Activated effector memory CD4-positive, alpha-beta T cell treated with anti-CD3 and anti-CD28 coated beads, Interleukin-2, amount 50 U/mL, for 16 hours (primary cell): ENCODE measurements around the gene ZBTB40.

Experiments
- DNase-seq: peaks from one replicate; pipeline ENCODE4 v3.0.0-alpha.2; 2020

The ZBTB40 gene

GRCh38 chr1:22566161-22566560, 114.5 kb downstream of the ZBTB40 start:
- no peak for DNase-seq

GRCh38 chr1:22567197-22567596, 115.5 kb downstream of the ZBTB40 start:
- DNase-seq: no peak

DNA sequence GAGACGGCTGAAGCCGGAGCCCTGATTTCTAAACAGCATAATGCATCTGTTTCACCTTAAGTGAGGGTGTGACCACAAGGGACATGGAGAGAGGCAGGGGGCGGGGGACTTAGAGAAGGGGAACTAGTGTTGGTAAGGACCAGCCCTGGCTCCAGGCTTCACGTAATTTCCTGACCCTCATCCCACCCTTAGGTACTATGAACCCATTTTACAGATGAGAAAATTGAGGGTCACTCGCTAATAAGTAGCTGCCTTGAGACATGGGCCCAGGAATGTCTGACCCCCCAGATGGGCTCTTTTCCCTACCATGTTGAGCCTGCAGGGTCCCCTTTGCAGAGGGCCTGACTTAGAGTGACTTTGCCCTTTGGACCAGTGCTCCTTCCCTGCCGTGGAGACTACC, 116.3 kb downstream of the ZBTB40 start:
- no peak for DNase-seq

- no peak for DNase-seq
These were observed 117.6 kb downstream of the ZBTB40 start for GRCh38 chr1:22569269-22569668.

DNA sequence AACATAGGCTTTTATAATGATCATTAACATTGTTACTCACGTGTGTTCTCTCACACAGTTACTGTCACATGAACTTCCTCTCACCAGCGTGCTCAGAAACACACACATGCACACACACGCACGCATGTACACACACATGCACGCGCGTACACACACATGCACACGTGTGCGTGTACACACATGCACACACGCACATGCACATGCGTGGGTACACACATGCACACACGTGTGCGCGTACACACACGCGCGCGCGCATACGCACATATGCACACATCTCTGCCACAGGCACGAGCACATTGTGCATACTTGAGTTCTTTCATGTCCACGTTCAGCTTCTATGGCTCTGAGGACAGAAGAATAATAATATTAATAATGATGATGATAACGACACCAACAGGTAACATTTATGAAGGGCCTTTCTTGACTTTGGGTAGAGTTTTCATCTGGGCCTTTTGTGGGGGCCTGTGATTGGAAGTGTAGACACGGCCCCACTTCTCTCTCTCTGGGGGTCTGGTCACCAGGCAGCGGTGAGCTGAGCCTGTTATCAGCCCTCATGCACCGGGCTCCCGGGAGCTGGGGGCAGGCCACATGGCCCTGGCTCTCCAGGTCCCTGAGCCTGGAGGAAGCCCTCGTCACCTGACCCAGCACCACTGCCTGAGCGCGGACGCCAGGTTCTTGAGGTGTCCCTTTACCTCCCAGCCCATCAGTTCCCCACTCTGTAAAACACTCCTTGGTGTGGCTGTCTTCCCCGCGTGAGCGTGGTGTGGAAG, 118.7 kb downstream of the ZBTB40 start:
- DNase-seq: no peak

- no peak for DNase-seq
These were observed 121.2 kb downstream of the ZBTB40 start for GRCh38 chr1:22572818-22573217.

DNA sequence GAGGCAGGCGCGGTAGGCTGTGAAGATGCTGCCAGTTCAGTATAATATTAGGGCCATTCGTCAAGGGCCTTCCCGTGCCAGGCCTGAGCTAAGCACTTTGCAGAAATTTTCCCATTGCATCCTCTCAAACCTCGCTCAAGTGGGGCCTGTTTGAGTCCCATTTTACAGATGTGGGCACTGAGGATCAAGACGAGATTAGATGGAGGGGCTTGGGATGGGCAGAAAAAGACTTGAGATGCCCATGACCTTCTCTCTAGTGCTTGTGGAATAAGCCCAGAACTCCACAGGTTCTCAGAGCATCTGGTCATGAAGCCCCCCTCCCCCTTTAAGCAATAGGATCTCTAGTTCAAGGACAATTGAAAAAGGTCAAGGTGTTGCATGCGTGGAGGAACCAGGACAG, 121.6 kb downstream of the ZBTB40 start:
- DNase-seq: no peak

GRCh38 chr1:22575532-22576149, 124.0 kb downstream of the ZBTB40 start:
- DNase-seq: no peak

- DNase-seq: no peak
These were observed 124.5 kb downstream of the ZBTB40 start for GRCh38 chr1:22576150-22576544.

GRCh38 chr1:22576617-22577016, 125.0 kb downstream of the ZBTB40 start:
- no peak for DNase-seq

DNA sequence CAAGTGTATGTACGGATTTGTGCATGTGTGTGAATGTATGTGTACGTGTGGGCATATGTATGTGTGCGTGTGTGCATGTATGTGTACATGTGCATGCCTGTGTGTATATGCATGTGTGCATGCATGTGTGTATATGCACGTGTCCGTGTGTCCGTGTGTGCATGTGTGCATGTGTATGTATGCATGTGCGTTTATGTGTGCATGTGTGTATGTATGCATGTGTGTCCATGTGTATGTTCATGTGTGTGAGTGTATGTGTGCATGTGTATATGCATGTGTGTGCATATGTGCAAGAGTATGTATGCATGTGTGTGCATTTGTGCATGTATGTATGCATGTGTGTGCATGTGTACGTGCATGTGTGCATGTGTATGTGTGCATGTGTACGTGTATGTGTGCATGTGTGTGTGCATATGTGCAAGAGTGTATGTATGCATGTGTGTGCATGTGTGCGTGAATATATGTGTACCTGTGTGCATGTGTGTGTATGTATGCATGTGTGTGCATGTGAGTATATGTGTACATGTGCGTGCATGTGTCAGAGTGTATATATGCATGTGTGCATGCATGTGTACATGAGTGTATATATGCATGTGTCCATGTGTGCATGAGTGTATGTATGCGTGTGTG, 127.2 kb downstream of the ZBTB40 start:
- DNase-seq: no peak

DNA sequence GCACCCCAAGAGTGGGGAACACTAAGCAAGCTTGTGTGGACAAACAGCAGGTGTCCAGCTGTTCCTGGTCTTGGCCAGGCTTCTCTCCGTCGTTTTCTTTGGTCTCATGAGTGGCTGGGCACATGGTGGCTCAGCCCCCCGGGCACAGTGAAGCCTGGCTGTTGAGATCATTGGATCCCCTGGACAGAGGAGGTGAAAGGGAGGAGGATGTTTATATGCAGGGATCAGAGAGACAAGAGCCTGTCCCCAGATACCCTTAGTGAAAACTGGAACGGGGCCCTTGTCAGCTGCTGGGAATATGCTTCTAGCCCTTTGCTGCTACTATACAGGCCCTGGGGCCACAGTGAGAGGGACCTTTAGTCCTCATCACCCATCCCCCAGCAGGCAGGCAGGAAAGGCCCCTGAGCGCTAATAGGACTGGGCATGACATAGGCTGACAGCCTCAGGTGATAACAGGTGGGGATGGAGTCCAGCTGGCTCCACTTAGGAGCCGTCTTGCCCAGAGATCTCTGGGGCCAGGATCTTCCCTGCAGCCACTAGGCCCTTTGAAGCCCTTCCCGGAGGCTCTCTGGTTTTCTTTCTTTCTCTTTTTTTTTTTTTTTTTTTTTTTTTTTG, 128.0 kb downstream of the ZBTB40 start:
- DNase-seq: no peak
